ENCODE results near the gene STBD1. TPM values are rescaled to one million over a fixed set of nuclear protein-coding genes. Genes with fewer than 3 reads are reported as not detected.
A peak's percentile ranks its signal among the peaks of the same experiment; 100 is the strongest.

STBD1 gene
- total and polyA plus RNA-seq, 9 of the 15 experiments (the other 6 are each of a cell fraction or from before 2014, with no cell fraction given), result 0.08 to 0.64 (median 0.27) TPM; not detected in 2

DNA sequence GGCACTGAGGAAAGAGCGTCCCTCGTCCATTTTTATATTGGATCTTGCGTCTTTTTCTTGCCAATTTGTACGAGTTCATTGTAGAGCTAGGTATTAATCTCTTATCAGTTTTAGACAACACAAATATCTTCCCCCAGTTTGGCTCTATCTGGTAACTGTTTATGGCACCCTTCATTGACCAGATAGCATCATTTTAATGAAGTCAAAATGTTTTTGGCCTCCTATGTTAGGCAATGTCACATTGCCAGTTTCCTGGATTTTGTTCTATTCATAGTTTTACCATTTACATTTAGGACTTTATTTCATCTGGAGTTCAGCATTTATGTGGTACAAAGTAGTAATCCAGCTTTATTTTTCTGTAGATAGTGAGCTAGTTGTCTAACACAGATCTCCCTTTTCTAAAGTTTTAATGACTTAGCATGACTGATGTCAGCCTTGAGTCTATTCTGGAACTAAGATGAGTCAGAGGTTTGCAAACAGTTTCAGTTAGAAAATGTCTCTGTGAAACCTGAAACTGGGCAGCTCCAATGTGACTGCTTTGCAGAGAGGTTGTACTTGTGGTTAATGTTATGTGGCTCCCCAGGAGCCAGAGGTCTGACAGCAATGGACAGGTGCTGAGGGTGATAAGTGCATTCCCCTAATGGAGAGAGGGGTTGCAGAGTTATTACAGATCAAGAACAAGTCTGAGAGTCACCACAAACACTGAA, 5.3 kb upstream of the STBD1 start (continued):
- TF ChIP-seq, protein P1, sequence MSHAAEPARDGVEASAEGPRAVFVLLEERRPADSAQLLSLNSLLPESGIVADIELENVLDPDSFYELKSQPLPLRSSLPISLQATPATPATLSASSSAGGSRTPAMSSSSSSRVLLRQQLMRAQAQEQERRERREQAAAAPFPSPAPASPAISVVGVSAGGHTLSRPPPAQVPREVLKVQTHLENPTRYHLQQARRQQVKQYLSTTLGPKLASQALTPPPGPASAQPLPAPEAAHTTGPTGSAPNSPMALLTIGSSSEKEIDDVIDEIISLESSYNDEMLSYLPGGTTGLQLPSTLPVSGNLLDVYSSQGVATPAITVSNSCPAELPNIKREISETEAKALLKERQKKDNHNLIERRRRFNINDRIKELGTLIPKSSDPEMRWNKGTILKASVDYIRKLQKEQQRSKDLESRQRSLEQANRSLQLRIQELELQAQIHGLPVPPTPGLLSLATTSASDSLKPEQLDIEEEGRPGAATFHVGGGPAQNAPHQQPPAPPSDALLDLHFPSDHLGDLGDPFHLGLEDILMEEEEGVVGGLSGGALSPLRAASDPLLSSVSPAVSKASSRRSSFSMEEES (CRISPR knock-in tag; IDR thresholded peaks at IDR 0.05), result no peak
- TF ChIP-seq, protein P2, sequence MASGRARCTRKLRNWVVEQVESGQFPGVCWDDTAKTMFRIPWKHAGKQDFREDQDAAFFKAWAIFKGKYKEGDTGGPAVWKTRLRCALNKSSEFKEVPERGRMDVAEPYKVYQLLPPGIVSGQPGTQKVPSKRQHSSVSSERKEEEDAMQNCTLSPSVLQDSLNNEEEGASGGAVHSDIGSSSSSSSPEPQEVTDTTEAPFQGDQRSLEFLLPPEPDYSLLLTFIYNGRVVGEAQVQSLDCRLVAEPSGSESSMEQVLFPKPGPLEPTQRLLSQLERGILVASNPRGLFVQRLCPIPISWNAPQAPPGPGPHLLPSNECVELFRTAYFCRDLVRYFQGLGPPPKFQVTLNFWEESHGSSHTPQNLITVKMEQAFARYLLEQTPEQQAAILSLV (tag; IDR thresholded peaks at IDR 0.05), result no peak
- TF ChIP-seq SLC30A9 (CRISPR knock-in tag; IDR thresholded peaks at IDR 0.05), result no peak
- TF ChIP-seq NCOA2 (IDR thresholded peaks at IDR 0.05; ENCODE audit: partially characterized antibody in 2 of 2), result peak in 1 of 2 experiments; percentile 69
- no peak for TF ChIP-seq PRMT5 (CRISPR knock-in tag; IDR thresholded peaks at IDR 0.05)
- TF ChIP-seq ZNF408 (CRISPR knock-in tag; IDR thresholded peaks at IDR 0.05; ENCODE audit: low read depth), result no peak
- TF ChIP-seq SMC3 (conservative IDR thresholded peaks at IDR 0.05; ENCODE audit: insufficient read depth, low read depth, low read length), result no peak
- no peak for TF ChIP-seq MCM3 (IDR thresholded peaks at IDR 0.05)
- TF ChIP-seq CHCHD3 (CRISPR knock-in tag; IDR thresholded peaks at IDR 0.05), result no peak
- peak; percentile 83 for TF ChIP-seq FOXM1 (IDR thresholded peaks at IDR 0.05; ENCODE audit: low read depth)
- no peak for TF ChIP-seq FOXM1 (CRISPR knock-in tag; IDR thresholded peaks at IDR 0.05; ENCODE audit: low read depth)
- TF ChIP-seq, protein P3, sequence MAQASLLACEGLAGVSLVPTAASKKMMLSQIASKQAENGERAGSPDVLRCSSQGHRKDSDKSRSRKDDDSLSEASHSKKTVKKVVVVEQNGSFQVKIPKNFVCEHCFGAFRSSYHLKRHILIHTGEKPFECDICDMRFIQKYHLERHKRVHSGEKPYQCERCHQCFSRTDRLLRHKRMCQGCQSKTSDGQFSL (CRISPR knock-in tag; IDR thresholded peaks at IDR 0.05), result no peak
- TF ChIP-seq, protein P3 (tag; IDR thresholded peaks at IDR 0.05), result no peak
- TF ChIP-seq FOXJ2 (tag; IDR thresholded peaks at IDR 0.05), result no peak
- TF ChIP-seq, protein P4, sequence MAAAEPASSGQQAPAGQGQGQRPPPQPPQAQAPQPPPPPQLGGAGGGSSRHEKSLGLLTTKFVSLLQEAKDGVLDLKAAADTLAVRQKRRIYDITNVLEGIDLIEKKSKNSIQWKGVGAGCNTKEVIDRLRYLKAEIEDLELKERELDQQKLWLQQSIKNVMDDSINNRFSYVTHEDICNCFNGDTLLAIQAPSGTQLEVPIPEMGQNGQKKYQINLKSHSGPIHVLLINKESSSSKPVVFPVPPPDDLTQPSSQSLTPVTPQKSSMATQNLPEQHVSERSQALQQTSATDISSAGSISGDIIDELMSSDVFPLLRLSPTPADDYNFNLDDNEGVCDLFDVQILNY (CRISPR knock-in tag; IDR thresholded peaks at IDR 0.05), result no peak
- no peak for TF ChIP-seq RFX1 (IDR thresholded peaks at IDR 0.05)
- TF ChIP-seq GTF2E2 (tag; IDR thresholded peaks at IDR 0.05), result no peak
- peak; percentile 68 for TF ChIP-seq CREM (IDR thresholded peaks at IDR 0.05; ENCODE audit: low read depth)
- TF ChIP-seq RAD51 (IDR thresholded peaks at IDR 0.05; ENCODE audit: borderline replicate concordance, low read depth), result no peak
- no peak for TF ChIP-seq SRF (CRISPR knock-in tag; IDR thresholded peaks at IDR 0.05)
- no peak for TF ChIP-seq ZNF583 (CRISPR knock-in tag; IDR thresholded peaks at IDR 0.05)
- TF ChIP-seq, protein P5, sequence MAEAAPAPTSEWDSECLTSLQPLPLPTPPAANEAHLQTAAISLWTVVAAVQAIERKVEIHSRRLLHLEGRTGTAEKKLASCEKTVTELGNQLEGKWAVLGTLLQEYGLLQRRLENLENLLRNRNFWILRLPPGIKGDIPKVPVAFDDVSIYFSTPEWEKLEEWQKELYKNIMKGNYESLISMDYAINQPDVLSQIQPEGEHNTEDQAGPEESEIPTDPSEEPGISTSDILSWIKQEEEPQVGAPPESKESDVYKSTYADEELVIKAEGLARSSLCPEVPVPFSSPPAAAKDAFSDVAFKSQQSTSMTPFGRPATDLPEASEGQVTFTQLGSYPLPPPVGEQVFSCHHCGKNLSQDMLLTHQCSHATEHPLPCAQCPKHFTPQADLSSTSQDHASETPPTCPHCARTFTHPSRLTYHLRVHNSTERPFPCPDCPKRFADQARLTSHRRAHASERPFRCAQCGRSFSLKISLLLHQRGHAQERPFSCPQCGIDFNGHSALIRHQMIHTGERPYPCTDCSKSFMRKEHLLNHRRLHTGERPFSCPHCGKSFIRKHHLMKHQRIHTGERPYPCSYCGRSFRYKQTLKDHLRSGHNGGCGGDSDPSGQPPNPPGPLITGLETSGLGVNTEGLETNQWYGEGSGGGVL (CRISPR knock-in tag; IDR thresholded peaks at IDR 0.05), result no peak
- peak; percentile 43; the same call in 1 of the 2 replicates for TF ChIP-seq L3MBTL2 (IDR thresholded peaks at IDR 0.05)
- no peak for TF ChIP-seq ZNF253 (CRISPR knock-in tag; conservative IDR thresholded peaks at IDR 0.05)
